ENCODE results near the gene SPOCK2.

DNA sequence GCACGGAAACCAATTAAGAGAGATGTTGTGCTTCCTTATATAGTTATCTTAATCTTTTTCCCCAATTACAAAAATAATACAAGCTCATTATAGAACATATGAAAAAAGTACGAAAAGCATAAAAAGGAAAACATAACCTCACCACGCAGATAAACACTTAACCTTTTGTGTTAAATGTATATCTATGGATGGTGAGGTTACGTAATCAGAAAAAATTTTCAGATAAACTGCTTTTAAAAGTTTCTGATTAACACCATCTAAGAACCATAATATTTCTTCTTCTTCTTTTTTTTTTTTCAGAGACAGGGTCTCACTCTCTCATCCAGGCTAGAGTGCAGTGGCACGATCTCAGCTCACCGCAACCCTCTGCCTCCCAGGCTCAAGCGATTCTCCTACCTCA, 49.2 kb upstream of the SPOCK2 start:
- no peak for TF ChIP-seq EZH2 (IDR thresholded peaks at IDR 0.05; ENCODE audit: borderline replicate concordance, insufficient read depth, low read depth, low read length, poor library complexity, severe bottlenecking)
- TF ChIP-seq, protein P1, sequence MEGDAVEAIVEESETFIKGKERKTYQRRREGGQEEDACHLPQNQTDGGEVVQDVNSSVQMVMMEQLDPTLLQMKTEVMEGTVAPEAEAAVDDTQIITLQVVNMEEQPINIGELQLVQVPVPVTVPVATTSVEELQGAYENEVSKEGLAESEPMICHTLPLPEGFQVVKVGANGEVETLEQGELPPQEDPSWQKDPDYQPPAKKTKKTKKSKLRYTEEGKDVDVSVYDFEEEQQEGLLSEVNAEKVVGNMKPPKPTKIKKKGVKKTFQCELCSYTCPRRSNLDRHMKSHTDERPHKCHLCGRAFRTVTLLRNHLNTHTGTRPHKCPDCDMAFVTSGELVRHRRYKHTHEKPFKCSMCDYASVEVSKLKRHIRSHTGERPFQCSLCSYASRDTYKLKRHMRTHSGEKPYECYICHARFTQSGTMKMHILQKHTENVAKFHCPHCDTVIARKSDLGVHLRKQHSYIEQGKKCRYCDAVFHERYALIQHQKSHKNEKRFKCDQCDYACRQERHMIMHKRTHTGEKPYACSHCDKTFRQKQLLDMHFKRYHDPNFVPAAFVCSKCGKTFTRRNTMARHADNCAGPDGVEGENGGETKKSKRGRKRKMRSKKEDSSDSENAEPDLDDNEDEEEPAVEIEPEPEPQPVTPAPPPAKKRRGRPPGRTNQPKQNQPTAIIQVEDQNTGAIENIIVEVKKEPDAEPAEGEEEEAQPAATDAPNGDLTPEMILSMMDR (IDR thresholded peaks at IDR 0.05), result no peak

All from B cell (primary cell).